HG03103 (cell line): Measurements from ENCODE around the gene BRCA2.

Experiments used
- ATAC-seq: cut with Tn5 transposase; IDR thresholded peaks from one replicate; pipeline ENCODE4 v1.9.1; 2021; ENCODE audit warnings: low read depth; ENCODE audit not compliant: unreplicated experiment

The BRCA2 gene

GRCh38 chr13:32378012-32378411 lies 62.7 kb downstream of the BRCA2 start:
- ATAC-seq: no peak

GRCh38 chr13:32381539-32381938 lies 66.2 kb downstream of the BRCA2 start:
- no peak for ATAC-seq

GRCh38 chr13:32383836-32384618 lies 68.7 kb downstream of the BRCA2 start:
- no peak for ATAC-seq

GRCh38 chr13:32384702-32385101 lies 69.4 kb downstream of the BRCA2 start:
- ATAC-seq: no peak

- no peak for ATAC-seq
These were observed 70.1 kb downstream of the BRCA2 start for GRCh38 chr13:32385410-32385809.

GRCh38 chr13:32390048-32390447 lies 74.7 kb downstream of the BRCA2 start:
- peak; percentile 80 for ATAC-seq

GRCh38 chr13:32390484-32390883 lies 75.2 kb downstream of the BRCA2 start:
- no peak for ATAC-seq

- ATAC-seq: no peak
These were observed 75.9 kb downstream of the BRCA2 start for GRCh38 chr13:32391101-32391619.

- ATAC-seq: no peak
These were observed 87.8 kb downstream of the BRCA2 start for GRCh38 chr13:32403108-32403507.

GRCh38 chr13:32407854-32408253 lies 92.5 kb downstream of the BRCA2 start:
- no peak for ATAC-seq

GRCh38 chr13:32408296-32409000 lies 93.1 kb downstream of the BRCA2 start:
- ATAC-seq: no peak

GRCh38 chr13:32409001-32409313 lies 93.6 kb downstream of the BRCA2 start:
- ATAC-seq: no peak

- no peak for ATAC-seq
These were observed 94.5 kb downstream of the BRCA2 start for GRCh38 chr13:32409561-32410421.

GRCh38 chr13:32413284-32413683 lies 98.0 kb downstream of the BRCA2 start:
- no peak for ATAC-seq

- no peak for ATAC-seq
These were observed 99.3 kb downstream of the BRCA2 start for GRCh38 chr13:32414580-32414979.

- no peak for ATAC-seq
These were observed 99.7 kb downstream of the BRCA2 start for GRCh38 chr13:32415019-32415418.

- no peak for ATAC-seq
These were observed 102.7 kb downstream of the BRCA2 start for GRCh38 chr13:32417995-32418394.

- no peak for ATAC-seq
These were observed 104.6 kb downstream of the BRCA2 start for GRCh38 chr13:32419862-32420261.

GRCh38 chr13:32423592-32423991 lies 108.3 kb downstream of the BRCA2 start:
- no peak for ATAC-seq

- ATAC-seq: no peak
These were observed 109.8 kb downstream of the BRCA2 start for GRCh38 chr13:32425158-32425557.
